Fibroblast of skin of abdomen (primary cell): Measurements from ENCODE around the gene CCDC186.
"Not testable (repeated sequence)": the region's sequence is repeated elsewhere in the genome, so short reads cannot be mapped to it uniquely, and the experiment has no call there.

Experiments used
- DNase-seq: peaks from one replicate; pipeline ENCODE4 v3.0.0-alpha.2; 2013

The CCDC186 gene

GRCh38 chr10:114173603-114173920 lies 441 bp downstream of the CCDC186 start:
- no peak for DNase-seq

- no peak for DNase-seq
Observed at GRCh38 chr10:114172776-114173602, 1.0 kb downstream of the CCDC186 start.

- no peak for DNase-seq
Observed at GRCh38 chr10:114172216-114172615, 1.8 kb downstream of the CCDC186 start.

- DNase-seq: no peak
Observed at GRCh38 chr10:114168450-114169009, 5.5 kb downstream of the CCDC186 start.

- DNase-seq: no peak
Observed at GRCh38 chr10:114167985-114168384, 6.0 kb downstream of the CCDC186 start.

DNA sequence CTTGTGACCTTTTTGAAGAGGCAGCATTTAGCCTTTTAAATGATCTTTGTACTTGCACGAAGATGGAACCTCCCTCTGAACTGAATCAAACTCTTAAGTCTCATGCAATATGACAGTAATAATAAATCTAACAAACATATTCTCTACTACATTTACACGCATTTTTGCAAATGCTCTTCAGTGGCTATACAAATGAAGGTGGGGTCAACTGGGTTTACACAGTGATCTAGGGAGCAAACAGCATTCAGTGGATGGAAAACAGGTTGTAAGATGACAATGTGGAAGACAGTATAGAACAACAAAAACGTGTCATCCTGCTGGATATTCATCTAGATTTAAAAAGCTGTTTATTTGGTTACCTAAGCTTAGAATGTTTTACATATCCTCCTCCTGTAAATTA lies 7.5 kb downstream of the CCDC186 start:
- no peak for DNase-seq

- no peak for DNase-seq
Observed at GRCh38 chr10:114166043-114166442, 8.0 kb downstream of the CCDC186 start.

DNA sequence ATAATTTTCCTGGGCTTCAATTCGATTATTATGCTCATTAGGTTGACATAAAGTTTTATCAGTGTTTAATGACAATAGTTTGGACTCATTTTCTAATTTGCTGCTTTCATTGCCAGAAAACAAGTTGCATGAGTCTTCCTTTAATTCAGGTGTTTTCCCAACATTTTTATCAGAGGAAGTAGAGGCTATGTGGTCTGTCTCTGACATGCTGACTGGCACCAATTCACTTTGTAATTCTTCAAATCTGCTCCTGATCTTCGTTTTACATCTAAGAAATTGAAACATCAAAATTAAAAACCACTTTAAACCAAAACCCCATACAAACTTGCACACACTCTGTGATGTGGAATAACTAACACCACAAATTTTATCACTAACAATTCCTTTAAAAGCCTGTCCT lies 10.9 kb downstream of the CCDC186 start:
- no peak for DNase-seq

- no peak for DNase-seq
Observed at GRCh38 chr10:114157912-114158311, 16.1 kb downstream of the CCDC186 start.

- no peak for DNase-seq
Observed at GRCh38 chr10:114151892-114152291, 22.1 kb downstream of the CCDC186 start.

- peak; percentile 86 for DNase-seq
Observed at GRCh38 chr10:114151486-114151885, 22.5 kb downstream of the CCDC186 start.

- not testable (repeated sequence) for DNase-seq
Observed at GRCh38 chr10:114149476-114149875, 24.5 kb downstream of the CCDC186 start.

GRCh38 chr10:114143160-114143559 lies 30.8 kb downstream of the CCDC186 start:
- no peak for DNase-seq

DNA sequence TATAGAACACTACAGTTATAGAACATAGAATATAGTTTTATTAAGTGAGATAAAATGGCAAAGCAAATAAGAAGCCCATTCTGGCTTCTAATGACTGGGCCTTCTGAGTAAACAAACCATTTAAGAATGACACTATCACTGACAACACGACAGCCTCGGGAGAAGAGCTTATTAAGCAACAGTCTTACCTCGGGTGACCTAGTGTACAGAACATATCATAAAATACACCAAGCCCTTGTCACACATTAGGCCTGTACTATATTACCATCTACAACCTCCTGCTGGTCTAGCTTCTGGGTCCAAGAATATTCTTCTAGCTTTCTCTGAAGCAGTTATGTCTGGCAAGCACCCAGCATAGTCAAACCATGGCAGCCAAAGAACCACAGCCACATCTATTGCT lies 32.0 kb downstream of the CCDC186 start:
- no peak for DNase-seq

DNA sequence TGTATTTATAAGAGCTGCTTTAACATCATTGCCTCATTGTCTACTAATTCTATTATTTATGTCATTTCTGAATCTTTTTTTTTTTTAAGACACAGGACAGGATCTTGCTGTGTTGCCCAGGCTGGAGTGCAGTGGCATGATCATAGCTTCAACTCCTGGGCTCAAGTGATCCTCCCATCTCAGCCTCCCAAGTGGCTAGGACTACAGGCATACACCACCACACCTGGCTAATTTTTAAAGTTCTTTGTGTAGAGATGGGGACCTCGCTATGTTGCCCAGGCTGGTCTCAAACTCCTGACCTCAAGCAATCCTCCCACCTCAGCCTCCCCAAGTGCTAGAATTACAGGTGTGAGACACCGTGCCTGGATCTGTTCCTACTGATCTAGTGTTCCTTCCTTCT lies 33.2 kb downstream of the CCDC186 start:
- DNase-seq: not testable (repeated sequence)

DNA sequence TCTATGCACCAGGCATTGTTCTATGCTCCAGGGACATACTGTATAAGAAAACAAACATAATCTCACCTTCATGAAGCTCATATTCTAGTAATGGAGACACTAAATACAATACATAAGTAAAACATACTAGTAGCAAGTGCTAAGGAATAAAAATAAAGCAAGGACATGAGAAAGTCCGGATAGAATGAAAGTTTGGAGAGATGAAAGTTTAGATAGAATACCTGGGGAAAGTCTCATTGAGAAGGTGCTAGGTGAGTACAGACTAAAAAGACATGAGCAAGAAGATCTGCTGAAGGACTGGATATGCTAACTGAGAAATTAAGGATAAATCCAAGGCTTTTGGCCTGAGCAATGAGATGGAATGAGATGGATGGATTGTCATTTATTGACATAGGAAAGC lies 34.0 kb downstream of the CCDC186 start:
- DNase-seq: no peak

DNA sequence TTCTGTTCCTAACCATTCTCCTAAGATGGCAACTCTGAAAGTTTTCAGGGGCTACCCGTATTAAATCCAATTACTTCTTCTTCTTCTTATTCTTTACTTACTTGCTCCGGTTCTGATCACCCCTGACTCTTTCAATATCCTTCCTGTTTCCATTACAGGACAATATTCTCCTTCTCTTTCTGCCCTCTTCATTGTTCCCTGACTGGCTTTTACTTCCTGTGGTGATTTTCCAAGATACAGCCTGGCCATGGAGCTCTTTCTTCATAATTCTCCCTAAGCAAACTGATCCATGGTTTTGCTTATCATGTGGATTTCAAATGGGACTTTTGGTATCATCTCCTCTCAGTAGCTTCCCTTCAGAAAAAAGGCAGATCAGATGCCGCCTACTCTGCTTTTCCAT lies 35.4 kb downstream of the CCDC186 start:
- DNase-seq: no peak

GRCh38 chr10:114135476-114135875 lies 38.5 kb downstream of the CCDC186 start:
- DNase-seq: no peak

DNA sequence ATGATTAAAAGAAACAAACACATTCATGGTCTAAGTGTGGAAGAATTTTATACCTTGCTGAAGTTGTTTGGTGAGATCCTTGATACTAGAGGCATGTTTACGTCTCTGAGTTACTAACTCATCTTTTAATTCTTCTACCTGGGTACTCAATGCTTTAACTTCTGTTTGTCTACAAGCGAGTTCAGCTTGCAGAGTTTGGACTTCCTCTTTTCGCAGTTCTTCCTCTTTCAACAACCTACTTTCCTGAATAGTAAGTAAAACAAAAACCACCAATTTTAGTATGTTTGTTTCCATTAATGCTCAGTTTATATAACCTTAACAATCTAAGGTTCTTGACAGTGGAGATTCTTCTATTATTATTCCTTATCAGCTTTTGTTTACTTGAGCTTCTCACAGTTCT lies 42.9 kb downstream of the CCDC186 start:
- DNase-seq: no peak

- DNase-seq: no peak
Observed at GRCh38 chr10:114121031-114121430, 53.0 kb downstream of the CCDC186 start.

DNA sequence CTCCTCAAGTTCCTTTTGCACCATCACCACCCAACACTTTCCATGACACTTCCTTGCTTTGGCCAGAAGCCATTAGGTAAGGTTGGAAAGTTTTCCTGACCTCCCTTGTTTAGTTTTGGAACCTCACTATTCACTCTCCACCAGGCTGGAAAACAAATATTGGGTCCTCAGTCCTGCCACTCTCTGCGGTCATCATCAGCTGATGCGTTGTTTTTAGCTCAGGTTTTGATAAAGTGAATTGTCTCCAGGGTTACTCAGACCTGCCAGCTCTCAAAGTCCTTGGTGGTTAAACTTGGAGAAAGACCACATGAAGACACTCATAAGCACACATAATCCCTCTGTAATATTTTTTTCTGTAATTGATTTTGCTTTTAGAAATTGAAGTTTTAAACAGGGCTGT lies 55.5 kb downstream of the CCDC186 start:
- no peak for DNase-seq

DNA sequence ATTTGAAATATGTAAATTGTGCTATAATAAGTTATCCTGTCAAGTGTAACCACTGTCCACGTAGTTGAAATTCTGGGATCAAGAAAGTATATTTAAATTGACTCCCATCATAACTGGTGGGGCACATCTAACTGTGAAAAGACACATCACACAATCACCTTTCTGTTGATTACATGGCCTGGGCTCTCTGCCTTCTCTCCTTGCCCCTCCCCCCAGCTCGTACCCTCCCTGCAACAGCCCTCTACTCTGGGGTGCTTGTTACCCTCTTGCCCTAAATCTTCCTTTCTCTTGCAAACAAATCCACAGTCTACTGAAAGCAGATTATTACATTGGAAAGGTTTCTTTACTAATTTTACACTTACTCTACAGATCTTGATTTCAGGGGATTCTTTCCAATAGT lies 56.3 kb downstream of the CCDC186 start:
- no peak for DNase-seq

DNA sequence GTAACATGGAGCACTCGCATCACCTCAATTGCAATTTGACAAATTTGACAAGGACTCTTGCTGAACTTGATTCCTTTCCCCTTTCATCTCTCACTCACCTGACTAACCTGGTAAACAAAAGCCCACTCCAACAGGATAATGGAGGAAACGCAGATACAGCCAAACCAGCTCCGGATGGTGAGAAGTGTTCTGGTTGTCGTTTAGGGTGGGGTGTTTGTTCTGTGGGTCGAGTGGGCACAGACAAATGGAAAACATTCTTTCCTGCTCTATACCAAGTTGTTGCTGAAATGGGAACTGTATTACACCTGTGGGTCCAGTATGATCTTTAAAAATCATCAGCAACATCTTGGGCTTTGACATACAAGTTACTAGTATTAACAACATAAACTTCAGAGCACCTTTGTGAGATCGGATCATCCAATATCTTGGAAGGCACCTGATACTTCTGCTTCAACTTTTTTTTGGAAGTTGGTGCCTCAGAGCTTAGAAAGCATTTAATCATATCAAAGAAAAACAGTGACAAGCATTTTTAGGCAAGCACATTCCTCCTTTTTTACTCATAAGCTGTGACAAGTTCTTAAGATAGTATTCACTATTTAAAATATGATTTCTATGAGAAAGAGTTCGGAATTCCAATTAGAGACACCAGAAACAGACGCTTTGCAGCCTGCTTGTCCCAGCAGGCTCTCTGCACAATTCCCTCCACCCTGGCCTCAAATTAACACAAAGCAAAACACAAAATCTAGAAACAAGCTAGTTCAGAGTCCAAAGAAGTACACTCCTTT lies 58.1 kb downstream of the CCDC186 start:
- no peak for DNase-seq
